RWPE2 (cell line): ENCODE results near the gene USP36.
A peak's percentile ranks its signal among the peaks of the same experiment; 100 is the strongest.
"Not testable (repeated sequence)": the region's sequence is repeated elsewhere in the genome, so short reads cannot be mapped to it uniquely, and the experiment has no call there.

Experiments used
- ATAC-seq: fragments of 200-7000 bp; cut with Tn5 transposase; 3 replicates; pipeline ENCODE4 v1.9.1; 2021; ENCODE audit warnings: low read depth
- DNase-seq: peaks from one replicate; pipeline ENCODE4 v3.0.0-alpha.2; 2020; ENCODE audit warnings: low spot score
- H3K27ac ChIP-seq: fragments of 450-650 bp; 2 replicates; pipeline ENCODE4 v1.5.1; 2017; ENCODE audit warnings: mild to moderate bottlenecking; ENCODE audit not compliant: poor library complexity, severe bottlenecking
- H3K27me3 ChIP-seq: fragments of 250-450 bp; sonication (Bioruptor Pico); 2 replicates; pipeline ENCODE4 v1.5.1; 2021; ENCODE audit warnings: mild to moderate bottlenecking, moderate library complexity; ENCODE audit not compliant: insufficient read depth, poor library complexity, severe bottlenecking
- H3K36me3 ChIP-seq: fragments of 250-450 bp; sonication (Bioruptor Pico); 2 replicates; pipeline ENCODE4 v1.5.1; 2020; ENCODE audit warnings: low read depth, mild to moderate bottlenecking, moderate library complexity
- H3K4me1 ChIP-seq: fragments of 250-450 bp; sonication (Bioruptor Pico); 2 replicates; pipeline ENCODE4 v1.5.1; 2021; ENCODE audit warnings: mild to moderate bottlenecking, moderate library complexity; ENCODE audit not compliant: insufficient read depth, poor library complexity, severe bottlenecking
- H3K4me3 ChIP-seq: fragments of 250-450 bp; sonication (Bioruptor Pico); 2 replicates; pipeline ENCODE4 v1.5.1; 2021; ENCODE audit warnings: mild to moderate bottlenecking, moderate library complexity; ENCODE audit not compliant: severe bottlenecking
- H3K9me3 ChIP-seq: fragments of 250-450 bp; sonication (Bioruptor Pico); 2 replicates; pipeline ENCODE4 v1.5.1; 2021; ENCODE audit warnings: mild to moderate bottlenecking, moderate library complexity; ENCODE audit not compliant: severe bottlenecking
- CTCF ChIP-seq: fragments of 450-650 bp; IDR thresholded peaks from one replicate; pipeline ENCODE4 v1.5.1; 2017; ENCODE audit warnings: mild to moderate bottlenecking, moderate library complexity; ENCODE audit not compliant: poor library complexity, severe bottlenecking

The USP36 gene

GRCh38 chr17:78779850-78780249, 60.8 kb downstream of the USP36 start:
- Histone ChIP-seq H3K9me3 (no peaks in the 10 kb centered on the region), H3K36me3 (no peaks in the 10 kb centered on the region), H3K27me3 (no peaks in the 10 kb centered on the region), H3K27ac (peak overlapping the region; percentile 55), H3K4me1 (peaks cover 14% of the 10 kb centered on the region), H3K4me3 (no peak overlapping the region)
- ATAC-seq (no peak), DNase-seq (no peak)
- no peak for TF ChIP-seq CTCF

- H3K27ac ChIP-seq: peak overlapping the region; percentile 55
- peaks cover 17% of the 10 kb centered on the region for H3K4me1 ChIP-seq
- not testable (repeated sequence) for H3K4me3 ChIP-seq, H3K36me3 ChIP-seq, H3K9me3 ChIP-seq, ATAC-seq, DNase-seq, H3K27me3 ChIP-seq
Observed at GRCh38 chr17:78779286-78779651, 61.3 kb downstream of the USP36 start.

GRCh38 chr17:78777881-78778280, 62.7 kb downstream of the USP36 start:
- Histone ChIP-seq H3K9me3 (no peaks in the 10 kb centered on the region), H3K36me3 (no peaks in the 10 kb centered on the region), H3K4me3 (no peak overlapping the region), H3K27ac (no peak overlapping the region), H3K27me3 (no peaks in the 10 kb centered on the region), H3K4me1 (peaks cover 17% of the 10 kb centered on the region)
- no peak for TF ChIP-seq CTCF
- ATAC-seq (no peak), DNase-seq (no peak)

GRCh38 chr17:78774956-78775571, 65.5 kb downstream of the USP36 start:
- no peaks in the 10 kb centered on the region for H3K9me3 ChIP-seq
- H3K27me3 ChIP-seq: no peaks in the 10 kb centered on the region
- H3K36me3 ChIP-seq: no peaks in the 10 kb centered on the region
- ATAC-seq (peak; percentile 70), DNase-seq (no peak)
- peak overlapping the region; percentile 23 for H3K27ac ChIP-seq
- peak overlapping the region; percentile 23 for H3K4me3 ChIP-seq
- H3K4me1 ChIP-seq: peaks cover 8% of the 10 kb centered on the region
- TF ChIP-seq CTCF: no peak

- no peaks in the 10 kb centered on the region for H3K9me3 ChIP-seq
- no peaks in the 10 kb centered on the region for H3K27me3 ChIP-seq
- H3K4me3 ChIP-seq: no peak overlapping the region
- TF ChIP-seq CTCF: no peak
- no peaks in the 10 kb centered on the region for H3K36me3 ChIP-seq
- DNase-seq (no peak), ATAC-seq (peak; percentile 52)
- H3K4me1 ChIP-seq: peaks cover 8% of the 10 kb centered on the region
- peak overlapping the region; percentile 23 for H3K27ac ChIP-seq
Observed at GRCh38 chr17:78774453-78774852, 66.2 kb downstream of the USP36 start.
